ENCODE measurements around the gene PRDM13.

PRDM13 gene

GRCh38 chr6:99608059-99608885 is 1.6 kb downstream of the PRDM13 start:
- no peak for TF ChIP-seq CTCF (IDR thresholded peaks at IDR 0.05; ENCODE audit: insufficient read depth, low read length, missing control alignments)
- no peak overlapping the region for H3K4me3 ChIP-seq (ENCODE audit: low read depth, low read length)
- POLR2A ChIA-PET: no interaction called here
- DNase-seq (ENCODE audit: low read depth, low spot score): no peak
- CTCF ChIA-PET: interaction anchor here (1.0 kb wide), 1 partner anchor 139 kb away, joined by 3 read pairs; no protein-coding TSS in a partner anchor

- CTCF ChIA-PET: no interaction called here
Observed at GRCh38 chr6:99608886-99609482, 2.4 kb downstream of the PRDM13 start.

GRCh38 chr6:99609905-99610489 is 3.4 kb downstream of the PRDM13 start:
- no peak for DNase-seq (ENCODE audit: low read depth, low spot score)
- CTCF ChIA-PET: no interaction called here
- H3K4me3 ChIP-seq (ENCODE audit: low read depth, low read length): no peak overlapping the region
- no peak for TF ChIP-seq CTCF (IDR thresholded peaks at IDR 0.05; ENCODE audit: insufficient read depth, low read length, missing control alignments)
- POLR2A ChIA-PET: no interaction called here

More at GRCh38 chr6:99608886-99609482, 2.4 kb downstream of the PRDM13 start:
- POLR2A ChIA-PET: no interaction called here
- TF ChIP-seq CTCF (IDR thresholded peaks at IDR 0.05; ENCODE audit: insufficient read depth, low read length, missing control alignments): no peak
- no peak overlapping the region for H3K4me3 ChIP-seq (ENCODE audit: low read depth, low read length)
- no peak for DNase-seq (ENCODE audit: low read depth, low spot score)

- no peak for DNase-seq (ENCODE audit: low read depth, low spot score)
- ChIA-PET POLR2A (no interaction called here), CTCF (no interaction called here)
- TF ChIP-seq CTCF (IDR thresholded peaks at IDR 0.05; ENCODE audit: insufficient read depth, low read length, missing control alignments): no peak
- no peak overlapping the region for H3K4me3 ChIP-seq (ENCODE audit: low read depth, low read length)
Observed at GRCh38 chr6:99611148-99611547, 4.5 kb downstream of the PRDM13 start.

- peak overlapping the region; percentile 29 for H3K4me3 ChIP-seq (ENCODE audit: low read depth, low read length)
- TF ChIP-seq CTCF (IDR thresholded peaks at IDR 0.05; ENCODE audit: insufficient read depth, low read length, missing control alignments): no peak
- DNase-seq (ENCODE audit: low read depth, low spot score): no peak
- ChIA-PET CTCF (no interaction called here), POLR2A (no interaction called here)
Observed at GRCh38 chr6:99612551-99613408, 6.1 kb downstream of the PRDM13 start.

GRCh38 chr6:99613409-99613704 is 6.7 kb downstream of the PRDM13 start:
- CTCF ChIA-PET: no interaction called here
- peak overlapping the region; percentile 29 for H3K4me3 ChIP-seq (ENCODE audit: low read depth, low read length)
- no peak for DNase-seq (ENCODE audit: low read depth, low spot score)
- peak; percentile 67 for TF ChIP-seq CTCF (IDR thresholded peaks at IDR 0.05; ENCODE audit: insufficient read depth, low read length, missing control alignments)
- POLR2A ChIA-PET: no interaction called here
